Measurements from ENCODE around the gene ANKHD1. TPM values are rescaled to one million over a fixed set of nuclear protein-coding genes. Genes with fewer than 3 reads are reported as not detected.
A peak's percentile ranks its signal among the peaks of the same experiment; 100 is the strongest.

The ANKHD1 gene
- total RNA-seq, 1 experiment from 2014 or later, result 113 TPM

GRCh38 chr5:140372971-140373487 is 28.6 kb upstream of the ANKHD1 start:
- no peaks in the 10 kb centered on the region; the same call in 1 of the 2 replicates for H3K27me3 Mint-ChIP-seq (ENCODE audit: low read depth)
- POLR2A ChIA-PET, result interaction anchor here (0.5 kb wide), 1 partner anchor 23 kb away, joined by 6 read pairs; no protein-coding TSS in a partner anchor

DNA sequence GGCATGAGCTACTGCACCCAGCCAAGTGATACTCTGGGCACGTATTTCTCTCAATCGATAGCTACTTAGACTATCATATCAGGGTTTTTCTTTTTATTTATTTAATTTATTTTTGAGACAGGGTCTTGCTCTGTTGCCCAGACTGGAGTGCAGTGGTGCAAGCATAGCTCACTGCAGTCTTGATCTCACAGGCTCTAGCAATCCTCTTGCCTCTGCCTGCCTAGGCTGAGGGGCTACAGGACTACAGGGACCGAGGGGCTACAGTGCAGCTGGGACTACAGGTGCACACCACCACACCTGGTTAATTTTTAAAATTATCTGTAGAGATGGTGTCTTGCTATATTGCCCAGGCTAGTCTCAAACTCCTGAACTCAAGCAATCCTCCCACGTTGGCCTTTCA is 20.3 kb upstream of the ANKHD1 start:
- CTCF ChIA-PET, result interaction anchor here (1.8 to 2.2 kb wide), 2 partner anchors 9 to 35 kb away, joined by 4 to 13 read pairs; partner anchors contain the start of gene HBEGF

More at GRCh38 chr5:140372971-140373487, 28.6 kb upstream of the ANKHD1 start:
- ATAC-seq (peak; percentile 97), DNase-seq (ENCODE audit: low spot score) (peak; percentile 88)
- peak; percentile 66 for TF ChIP-seq CTCF (IDR thresholded peaks at IDR 0.05)
- TF ChIP-seq, protein P1, sequence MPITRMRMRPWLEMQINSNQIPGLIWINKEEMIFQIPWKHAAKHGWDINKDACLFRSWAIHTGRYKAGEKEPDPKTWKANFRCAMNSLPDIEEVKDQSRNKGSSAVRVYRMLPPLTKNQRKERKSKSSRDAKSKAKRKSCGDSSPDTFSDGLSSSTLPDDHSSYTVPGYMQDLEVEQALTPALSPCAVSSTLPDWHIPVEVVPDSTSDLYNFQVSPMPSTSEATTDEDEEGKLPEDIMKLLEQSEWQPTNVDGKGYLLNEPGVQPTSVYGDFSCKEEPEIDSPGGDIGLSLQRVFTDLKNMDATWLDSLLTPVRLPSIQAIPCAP (CRISPR knock-in tag; IDR thresholded peaks at IDR 0.05), result no peak
- TF ChIP-seq ETV6 (CRISPR knock-in tag; IDR thresholded peaks at IDR 0.05), result peak; percentile 36; the same call in 1 of the 2 replicates
- H3K36me3 Mint-ChIP-seq, result no peaks in the 10 kb centered on the region
- H3K4me3 Mint-ChIP-seq, result no peak overlapping the region
- H3K27ac Mint-ChIP-seq, result peak overlapping the region; percentile 62
- CTCF ChIA-PET, result interaction anchor here (0.6 to 3.3 kb wide), 45 partner anchors 9 to 469 kb away, joined by 3 to 53 read pairs (median 4); partner anchors contain the start of genes ANKHD1, EIF4EBP3, HBEGF and IK
- H3K9me3 Mint-ChIP-seq, result no peaks in the 10 kb centered on the region
- H3K4me1 Mint-ChIP-seq, result peaks cover 4% of the 10 kb centered on the region

GRCh38 chr5:140381972-140382371 is 19.7 kb upstream of the ANKHD1 start:
- ChIA-PET POLR2A (no interaction called here), CTCF (interaction anchor here (1.8 to 2.2 kb wide), 2 partner anchors 9 to 36 kb away, joined by 4 to 13 read pairs; partner anchors contain the start of gene HBEGF)
- peaks cover 3% of the 10 kb centered on the region for H3K27me3 Mint-ChIP-seq (ENCODE audit: low read depth)
- no peaks in the 10 kb centered on the region for H3K4me1 Mint-ChIP-seq
- H3K36me3 Mint-ChIP-seq, result no peaks in the 10 kb centered on the region
- no peak overlapping the region for H3K27ac Mint-ChIP-seq
- DNase-seq (ENCODE audit: low spot score) (no peak), ATAC-seq (no peak)
- H3K4me3 Mint-ChIP-seq, result no peak overlapping the region
- 0 out of 2 replicates have a peak, but pooled peaks cover 3% of the 10 kb centered on the region for H3K9me3 Mint-ChIP-seq
- TF ChIP-seq ETV6 (CRISPR knock-in tag; IDR thresholded peaks at IDR 0.05) (no peak), CBFB (CRISPR knock-in tag; IDR thresholded peaks at IDR 0.05; ENCODE audit: low read depth) (no peak), USF2 (CRISPR knock-in tag; IDR thresholded peaks at IDR 0.05) (no peak), IRF2 (CRISPR knock-in tag; IDR thresholded peaks at IDR 0.05; ENCODE audit: borderline replicate concordance, low read depth) (no peak), ZSCAN18 (CRISPR knock-in tag; IDR thresholded peaks at IDR 0.05) (no peak), MYBL2 (CRISPR knock-in tag; IDR thresholded peaks at IDR 0.05) (no peak), ZBTB21 (CRISPR knock-in tag; IDR thresholded peaks at IDR 0.05; ENCODE audit: borderline replicate concordance) (no peak), GTF2I (CRISPR knock-in tag; conservative IDR thresholded peaks at IDR 0.05) (no peak), ZNF138 (CRISPR knock-in tag; conservative IDR thresholded peaks at IDR 0.05) (no peak), PREB (CRISPR knock-in tag; IDR thresholded peaks at IDR 0.05; ENCODE audit: borderline replicate concordance) (no peak), FOXJ3 (CRISPR knock-in tag; IDR thresholded peaks at IDR 0.05; ENCODE audit: borderline replicate concordance) (no peak), EMX1 (CRISPR knock-in tag; IDR thresholded peaks at IDR 0.05) (no peak), TP53 (CRISPR knock-in tag; IDR thresholded peaks at IDR 0.05) (no peak), ATF6 (CRISPR knock-in tag; IDR thresholded peaks at IDR 0.05) (no peak), NR2C2 (CRISPR knock-in tag; IDR thresholded peaks at IDR 0.05) (no peak), CTCF (IDR thresholded peaks at IDR 0.05) (no peak)

More for the DNA sequence above, 20.3 kb upstream of the ANKHD1 start:
- ATAC-seq, result no peak
- Mint-ChIP-seq H3K4me1 (no peaks in the 10 kb centered on the region), H3K4me3 (no peak overlapping the region), H3K27ac (no peak overlapping the region), H3K36me3 (no peaks in the 10 kb centered on the region), H3K27me3 (ENCODE audit: low read depth) (peaks cover 3% of the 10 kb centered on the region), H3K9me3 (0 out of 2 replicates have a peak, but pooled peaks cover 3% of the 10 kb centered on the region)
- TF ChIP-seq NFE2L1 (CRISPR knock-in tag; IDR thresholded peaks at IDR 0.05), result no peak
- POLR2A ChIA-PET, result no interaction called here
- no peak for DNase-seq (ENCODE audit: low spot score)
